Hematopoietic multipotent progenitor cell treated with erythropoietin and hydrocortisone succinate and interleukin-3 and kit ligand, for 15 days (in vitro differentiated cells): ENCODE results near the gene LRFN4.

Experiments
- DNase-seq: peaks from one replicate; pipeline ENCODE4 v3.0.0-alpha.2; 2015; ENCODE audit warnings: low spot score

The LRFN4 gene

DNA sequence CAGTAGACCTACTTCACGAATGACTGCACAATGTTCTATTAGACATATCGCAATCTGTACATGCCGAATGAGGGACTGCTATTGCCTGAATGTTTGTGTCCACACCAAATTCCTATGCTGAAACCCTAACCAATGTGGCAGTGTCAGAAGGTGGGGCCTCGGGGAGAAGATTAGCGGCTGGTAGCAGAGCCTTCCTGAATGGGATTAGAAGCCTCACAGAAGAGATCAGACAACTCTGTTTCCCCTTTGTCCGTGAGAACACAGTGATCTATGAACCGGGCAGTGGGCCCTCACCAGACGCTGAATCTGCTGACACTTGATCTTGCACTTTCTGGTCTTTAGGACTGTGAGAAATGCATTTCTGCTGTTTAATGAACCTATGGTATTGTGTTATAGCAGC, 33.1 kb downstream of the LRFN4 start:
- no peak for DNase-seq

DNA sequence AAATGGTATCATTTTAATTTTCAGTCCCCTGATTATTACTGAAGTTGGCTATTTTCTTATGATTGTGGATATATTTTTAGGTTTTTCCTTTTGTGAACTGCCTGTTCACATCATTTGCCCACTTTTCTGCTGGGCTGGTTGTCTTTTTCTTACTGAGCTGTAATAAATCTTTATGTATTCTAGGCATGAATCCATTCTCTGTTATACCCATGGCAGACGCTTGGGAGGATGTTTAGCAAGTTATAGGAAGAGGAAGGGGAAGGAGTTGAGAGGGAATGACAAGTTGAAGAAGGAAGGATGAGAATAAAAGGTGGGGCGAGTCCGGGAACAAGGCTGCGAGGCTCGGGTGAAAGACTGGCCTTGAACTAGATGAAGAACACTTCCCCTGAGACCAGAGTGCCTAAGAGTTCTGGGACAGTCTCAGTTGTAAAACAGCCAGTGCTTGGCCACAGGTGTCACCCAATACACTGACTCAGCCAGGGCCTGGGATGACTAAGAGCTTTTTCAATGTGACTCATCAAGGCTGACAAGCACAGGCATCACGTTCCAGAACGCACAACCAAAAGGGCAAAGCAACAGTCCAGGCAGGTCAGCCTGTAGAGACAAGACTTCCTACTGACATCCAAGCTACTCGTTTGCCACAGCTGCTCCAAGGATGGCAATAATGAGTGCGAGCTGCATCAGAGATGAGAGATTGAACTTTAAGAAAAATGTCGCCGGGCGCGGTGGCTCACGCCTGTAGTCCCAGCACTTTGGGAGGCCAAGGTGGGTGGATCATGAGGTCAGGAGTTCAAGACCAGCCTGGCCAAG, 35.2 kb downstream of the LRFN4 start:
- peak; percentile 94 for DNase-seq

DNA sequence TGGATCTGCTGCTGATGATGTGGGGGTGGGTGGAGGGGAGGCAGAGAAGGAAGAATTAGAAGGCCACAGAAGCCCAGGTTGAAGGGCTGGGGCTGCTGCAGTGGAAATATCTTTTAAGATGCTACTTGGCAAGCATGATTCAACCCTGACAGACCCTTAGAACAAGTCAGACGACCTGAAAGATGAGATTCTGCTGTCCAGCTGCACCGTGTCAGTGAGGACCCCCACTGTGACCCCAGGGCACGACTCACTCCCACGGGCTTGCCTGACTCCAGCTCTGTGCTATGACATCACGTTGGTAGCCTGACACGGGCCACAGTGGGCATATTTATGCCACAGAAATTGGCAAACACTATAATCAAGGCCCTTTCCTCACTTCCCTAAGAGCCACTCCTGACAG, 36.0 kb downstream of the LRFN4 start:
- DNase-seq, result no peak

DNA sequence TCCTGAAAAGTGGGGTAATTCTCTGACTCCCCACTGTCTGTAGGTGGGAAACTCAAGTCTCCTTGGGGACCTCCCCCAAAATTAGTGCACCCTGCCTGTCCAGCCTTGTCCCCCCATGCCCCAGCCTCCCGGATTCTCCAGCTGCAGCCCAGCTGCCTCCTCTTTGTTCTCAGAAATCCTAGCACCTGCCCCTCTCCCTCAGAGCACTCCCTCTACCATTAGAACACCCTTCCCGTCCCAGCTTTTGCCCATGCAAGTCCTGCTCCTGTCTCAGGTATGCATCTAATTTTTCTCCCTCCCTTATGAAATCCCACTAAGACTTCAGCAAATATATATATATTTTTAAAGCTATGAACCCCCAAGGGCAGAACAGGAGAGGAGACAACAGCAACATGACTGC, 37.3 kb downstream of the LRFN4 start:
- DNase-seq, result no peak

DNA sequence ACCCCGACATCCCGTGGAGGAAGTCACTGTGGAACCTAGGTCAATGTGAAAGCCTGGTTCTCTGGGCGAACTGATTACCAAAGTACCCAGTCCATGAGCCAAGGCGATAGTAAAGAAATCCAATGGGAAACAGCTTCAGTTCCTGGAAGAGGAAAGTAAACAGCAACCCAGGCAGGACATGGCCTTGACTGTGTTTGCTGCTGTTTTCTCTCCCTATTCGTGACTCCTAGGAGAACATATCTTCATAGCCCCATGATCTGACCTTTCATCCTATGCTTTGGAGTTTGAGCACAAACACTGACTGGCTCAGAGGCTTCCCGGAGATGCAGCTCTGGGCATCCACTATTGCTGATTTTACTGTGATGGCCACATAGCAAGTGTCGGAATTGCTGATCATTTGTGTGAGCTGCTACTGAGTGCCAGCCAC, 45.1 kb downstream of the LRFN4 start:
- no peak for DNase-seq

DNA sequence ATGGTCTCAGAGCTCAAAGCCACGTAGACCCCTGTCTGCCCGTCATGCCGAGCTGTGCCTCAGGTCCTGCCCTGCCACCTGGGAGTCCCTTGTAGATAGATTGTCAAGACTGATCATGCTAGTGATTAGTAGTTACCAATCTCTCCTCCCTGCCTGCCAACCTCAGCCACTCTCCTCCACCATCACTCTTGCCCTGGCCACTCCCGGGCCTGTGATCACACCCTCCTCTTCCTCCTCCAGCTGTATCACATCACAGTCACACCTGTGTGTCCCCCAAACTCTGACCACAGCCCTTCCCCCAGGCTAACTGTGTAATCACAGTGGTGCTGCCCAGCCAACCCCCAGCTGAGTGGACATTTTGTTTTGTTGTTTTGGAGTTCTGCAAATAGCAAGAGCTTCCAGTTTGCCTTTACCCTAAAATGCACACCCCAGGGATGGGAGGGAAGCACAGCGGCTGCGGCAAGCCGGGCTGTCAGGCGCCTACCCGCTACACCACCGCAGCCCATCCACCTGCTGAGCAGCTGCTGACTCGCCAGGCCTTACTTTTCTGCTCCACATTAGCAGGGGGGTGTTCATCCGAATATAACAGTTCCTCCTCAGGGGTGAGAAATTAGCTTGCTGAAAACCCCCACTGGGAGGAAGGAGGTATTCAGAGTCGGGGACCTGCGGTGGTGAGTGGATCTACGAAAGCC, 45.8 kb downstream of the LRFN4 start:
- DNase-seq, result no peak

DNA sequence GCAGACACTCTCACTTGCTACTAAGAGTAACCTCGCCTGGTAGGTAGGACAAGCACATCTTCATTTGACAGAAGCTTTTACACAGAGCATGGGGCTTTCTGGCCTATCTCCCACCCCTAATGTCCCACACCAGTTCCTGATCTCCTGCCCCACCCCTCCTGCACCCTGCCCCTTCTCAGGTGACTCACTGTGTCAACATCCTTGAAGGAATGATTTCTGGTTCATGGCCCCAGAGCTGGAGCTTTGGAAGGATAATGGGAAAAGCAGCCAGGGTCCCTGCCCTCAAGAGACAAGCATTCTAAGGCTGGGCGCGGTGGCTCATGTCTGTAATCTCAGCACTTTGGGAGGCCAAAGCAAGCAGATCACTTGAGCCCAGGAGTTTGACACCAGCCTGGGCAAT, 47.2 kb downstream of the LRFN4 start:
- no peak for DNase-seq

DNA sequence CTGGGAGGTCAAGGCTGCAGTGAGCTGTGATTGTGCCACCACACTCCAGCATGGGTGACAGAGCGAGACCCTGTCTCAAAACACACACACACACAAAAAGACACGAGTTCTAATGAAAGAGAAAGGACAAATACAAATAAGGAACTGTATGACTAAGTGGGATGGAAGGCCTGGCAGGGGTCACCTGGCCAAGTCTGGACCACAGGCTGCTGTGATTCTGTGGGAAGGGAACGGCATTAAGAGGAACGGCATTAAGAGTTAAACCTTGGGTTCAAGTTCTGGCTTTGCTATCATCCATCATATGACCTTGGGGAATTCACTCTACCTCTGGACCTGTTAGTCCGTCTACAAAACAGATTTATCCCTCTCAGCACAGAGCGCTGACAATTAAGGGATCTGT, 47.7 kb downstream of the LRFN4 start:
- DNase-seq, result no peak

DNA sequence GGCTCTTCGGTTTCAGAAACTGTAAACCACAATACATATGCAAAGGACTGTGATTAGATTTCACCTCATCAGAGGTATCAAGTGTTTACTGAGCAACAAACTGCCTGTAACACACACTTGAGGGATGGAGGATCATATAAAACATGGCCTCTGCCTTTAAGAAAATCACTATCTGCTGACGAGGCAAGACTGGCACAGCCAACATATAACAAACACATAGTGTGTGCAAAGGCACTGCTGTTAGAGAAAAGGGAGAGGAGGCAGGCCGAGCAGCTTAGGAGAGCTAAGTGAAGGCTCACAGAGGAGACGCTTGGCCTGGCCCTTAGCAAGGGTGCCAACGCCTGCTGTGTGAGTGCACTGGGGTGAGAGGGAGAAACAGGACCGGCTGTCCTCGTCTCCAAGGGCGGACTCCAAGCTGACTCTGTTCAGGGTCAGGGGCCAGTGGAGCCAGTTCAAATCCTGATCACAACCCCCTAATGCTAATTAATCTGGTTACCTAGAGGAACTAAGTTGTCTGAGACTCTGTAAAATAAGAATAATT, 48.2 kb downstream of the LRFN4 start:
- no peak for DNase-seq

DNA sequence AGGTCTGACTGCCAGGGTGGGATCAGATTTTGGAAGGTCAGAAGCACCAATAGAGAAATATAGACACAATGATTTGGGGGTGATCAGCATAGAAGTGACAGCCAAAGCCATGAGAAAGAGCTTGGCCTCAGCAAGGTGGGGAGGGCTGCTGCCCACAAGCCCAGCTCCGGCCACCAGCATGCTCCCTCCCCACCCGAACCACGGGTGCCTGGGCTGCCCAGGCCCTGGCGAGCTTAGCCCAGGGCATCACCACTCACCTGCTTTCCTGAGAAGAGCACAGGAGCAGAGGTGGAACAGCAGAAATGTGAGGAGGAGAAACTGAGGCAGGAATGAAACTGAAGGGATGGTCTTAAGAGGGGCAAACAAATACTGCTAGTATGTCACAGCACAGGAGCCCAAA, 48.8 kb downstream of the LRFN4 start:
- DNase-seq, result no peak

DNA sequence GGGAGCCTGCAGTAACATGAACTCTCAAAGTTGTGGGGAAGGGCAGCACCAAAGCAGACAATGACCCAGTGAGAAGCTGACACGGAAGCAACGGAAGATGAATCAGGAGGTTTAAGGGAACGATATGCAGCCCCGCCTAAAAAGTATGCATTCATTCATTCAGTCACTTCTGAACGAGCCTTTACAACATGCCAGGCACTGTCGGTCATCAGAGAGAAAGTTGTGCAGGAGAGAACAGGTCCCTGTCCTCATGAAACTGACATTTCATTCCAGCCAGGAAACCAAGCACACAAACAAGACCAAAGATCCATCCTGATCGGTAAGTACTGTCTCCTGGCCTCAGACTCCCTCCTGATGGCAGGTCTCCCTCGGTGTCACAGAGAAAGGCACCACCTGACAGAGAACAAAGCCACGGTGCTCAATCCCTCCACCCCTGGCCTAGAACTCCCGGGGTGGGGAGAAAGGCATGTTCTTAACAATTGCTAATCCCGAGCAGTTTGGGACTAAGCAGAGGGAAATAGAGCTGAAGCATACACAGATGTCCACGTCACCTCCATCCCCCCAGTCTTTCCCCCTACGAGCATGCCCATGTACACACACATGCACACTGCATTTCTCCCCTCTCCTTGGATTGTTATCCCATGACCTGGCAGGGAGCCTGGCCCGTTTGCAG, 49.3 kb downstream of the LRFN4 start:
- DNase-seq, result no peak

DNA sequence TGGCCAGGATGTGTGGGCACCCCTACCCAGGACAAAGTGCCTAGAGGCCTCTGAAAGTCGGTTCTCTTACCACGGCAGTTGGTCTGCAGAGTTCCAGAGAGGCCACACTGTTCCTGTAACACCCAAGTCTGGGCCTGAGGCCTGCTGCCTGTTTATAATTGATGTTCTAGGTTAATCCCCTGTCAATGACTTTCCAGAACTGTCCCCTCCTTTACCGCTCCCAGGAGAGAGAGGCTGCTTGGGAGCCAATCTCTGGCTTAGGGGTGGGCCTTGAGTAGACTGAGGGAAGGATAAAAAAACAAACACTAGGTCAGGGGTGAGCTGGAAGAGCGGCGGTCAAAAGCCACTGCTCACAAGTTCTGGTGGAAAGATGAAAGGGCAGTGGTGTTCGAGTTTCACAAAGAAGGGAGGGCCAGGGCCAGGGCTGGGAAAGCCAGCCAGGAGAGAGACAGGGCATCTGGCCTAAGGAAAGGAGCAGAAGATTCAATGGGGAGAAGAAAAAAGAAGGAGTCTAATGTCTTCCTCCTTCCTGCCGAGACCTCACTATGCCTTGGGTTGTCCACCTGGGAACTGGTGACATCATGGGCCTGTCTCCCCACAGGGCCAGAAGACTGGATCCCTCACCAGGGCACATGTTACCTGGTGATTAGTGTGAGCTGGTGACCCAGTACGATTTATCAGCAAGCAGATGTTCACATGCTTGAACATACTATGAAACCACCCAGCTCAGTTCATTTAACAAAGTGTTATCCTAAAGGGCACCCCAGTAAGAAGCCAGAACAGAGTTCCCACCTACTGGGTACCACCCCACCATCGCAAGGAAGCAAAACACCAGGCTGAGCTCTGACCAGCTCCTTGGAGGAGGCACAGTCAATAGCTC, 51.1 kb downstream of the LRFN4 start:
- DNase-seq, result peak; percentile 85

DNA sequence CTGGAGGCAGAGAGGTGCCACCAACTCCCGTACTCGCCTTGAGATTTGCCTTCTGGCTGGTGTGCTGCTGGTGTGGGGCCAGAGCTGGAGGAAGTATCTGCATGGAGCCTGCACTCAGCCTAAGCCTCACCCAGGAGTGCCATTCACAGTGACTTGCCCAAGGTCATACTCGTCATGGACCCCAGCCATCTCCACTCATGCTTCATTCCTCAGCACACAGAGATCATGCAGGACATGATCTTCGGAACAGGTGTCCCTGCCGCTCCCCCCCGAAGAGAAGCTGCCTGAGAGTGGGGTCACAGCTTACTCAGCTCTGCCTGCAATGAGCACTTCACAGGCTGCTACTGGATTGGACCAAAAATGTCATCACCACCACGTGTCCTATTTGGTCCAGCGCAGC, 52.3 kb downstream of the LRFN4 start:
- peak; percentile 36 for DNase-seq

DNA sequence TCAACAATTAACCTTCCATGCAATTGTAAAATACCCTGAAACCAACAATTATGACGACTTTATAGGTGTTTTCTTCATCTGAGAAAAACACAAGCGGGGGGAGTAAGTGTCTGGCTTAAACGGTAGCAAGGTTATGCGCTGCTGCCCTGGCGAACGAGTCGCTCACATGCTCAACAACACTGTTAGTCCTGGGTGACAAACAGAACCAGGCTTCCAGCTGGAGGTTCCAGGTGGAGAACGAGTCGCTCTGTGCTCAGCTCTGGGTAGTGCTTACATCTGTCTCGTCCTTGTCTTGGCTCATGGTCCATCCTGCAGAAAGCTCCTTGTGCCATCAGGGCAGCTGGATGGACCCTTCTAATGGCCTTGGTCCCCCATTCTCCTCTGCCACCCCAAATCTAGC, 53.2 kb downstream of the LRFN4 start:
- no peak for DNase-seq
